NT2/D1 (cell line): ENCODE results near the gene SCNN1B.
"Not testable (repeated sequence)": the region's sequence is repeated elsewhere in the genome, so short reads cannot be mapped to it uniquely, and the experiment has no call there.

ENCODE experiments used
- SUZ12 ChIP-seq: IDR thresholded peaks from 2 replicates; pipeline ENCODE4 v1.6.1; 2011; ENCODE audit not compliant: insufficient read length, insufficient read depth; ENCODE audit errors: extremely low read depth
- YY1 ChIP-seq: IDR thresholded peaks from 2 replicates; pipeline ENCODE4 v1.6.1; 2011; ENCODE audit not compliant: insufficient read length, insufficient read depth

GRCh38 chr16:23366341-23366740, 64.2 kb downstream of the SCNN1B start:
- TF ChIP-seq SUZ12, YY1: not testable (repeated sequence)
